ENCODE measurements around the gene ATP5F1B. TPM values are rescaled to one million over a fixed set of nuclear protein-coding genes. Genes with fewer than 3 reads are reported as not detected.

The ATP5F1B gene
- total RNA-seq, 1 experiment from 2014 or later: 1,064 TPM

GRCh38 chr12:56661560-56661959, 15.8 kb upstream of the ATP5F1B start (continued):
- TF ChIP-seq AFF4 (CRISPR knock-in tag; IDR thresholded peaks at IDR 0.05; ENCODE audit: borderline replicate concordance) (no peak), FOXP1 (CRISPR knock-in tag; IDR thresholded peaks at IDR 0.05; ENCODE audit: borderline replicate concordance) (no peak), SOX15 (CRISPR knock-in tag; IDR thresholded peaks at IDR 0.05) (no peak)

GRCh38 chr12:56658921-56659320, 13.1 kb upstream of the ATP5F1B start:
- ATAC-seq (no peak), DNase-seq (ENCODE audit: low spot score) (no peak)
- H3K4me3 Mint-ChIP-seq: no peak overlapping the region
- no peak overlapping the region for H3K27ac Mint-ChIP-seq
- TF ChIP-seq MLX (CRISPR knock-in tag; IDR thresholded peaks at IDR 0.05) (no peak), ELF4 (CRISPR knock-in tag; IDR thresholded peaks at IDR 0.05; ENCODE audit: low read depth) (no peak), ATF2 (CRISPR knock-in tag; IDR thresholded peaks at IDR 0.05; ENCODE audit: borderline replicate concordance, low read depth) (no peak), FOXP1 (CRISPR knock-in tag; IDR thresholded peaks at IDR 0.05; ENCODE audit: borderline replicate concordance) (no peak), ZNF671 (CRISPR knock-in tag; IDR thresholded peaks at IDR 0.05) (no peak), ZNF281 (CRISPR knock-in tag; IDR thresholded peaks at IDR 0.05) (no peak), NR3C1 (CRISPR knock-in tag; conservative IDR thresholded peaks at IDR 0.05; ENCODE audit: low read depth) (no peak), USF2 (CRISPR knock-in tag; IDR thresholded peaks at IDR 0.05) (no peak), NFE2L1 (CRISPR knock-in tag; IDR thresholded peaks at IDR 0.05) (no peak)
- no peaks in the 10 kb centered on the region for H3K4me1 Mint-ChIP-seq
- POLR2A ChIA-PET: interaction anchor here (0.8 to 0.9 kb wide), 2 partner anchors 36 to 59 kb away, joined by 3 to 8 read pairs; no protein-coding TSS in a partner anchor
- peaks cover 5% of the 10 kb centered on the region; the same call in 1 of the 2 replicates for H3K27me3 Mint-ChIP-seq (ENCODE audit: low read depth)
- H3K36me3 Mint-ChIP-seq: peaks cover 23% of the 10 kb centered on the region
- CTCF ChIA-PET: interaction anchor here (1.0 kb wide), 1 partner anchor 22 kb away, joined by 4 read pairs; no protein-coding TSS in a partner anchor
- peaks cover 9% of the 10 kb centered on the region for H3K9me3 Mint-ChIP-seq
